ENCODE data around the gene SMIM24.

The SMIM24 gene

DNA sequence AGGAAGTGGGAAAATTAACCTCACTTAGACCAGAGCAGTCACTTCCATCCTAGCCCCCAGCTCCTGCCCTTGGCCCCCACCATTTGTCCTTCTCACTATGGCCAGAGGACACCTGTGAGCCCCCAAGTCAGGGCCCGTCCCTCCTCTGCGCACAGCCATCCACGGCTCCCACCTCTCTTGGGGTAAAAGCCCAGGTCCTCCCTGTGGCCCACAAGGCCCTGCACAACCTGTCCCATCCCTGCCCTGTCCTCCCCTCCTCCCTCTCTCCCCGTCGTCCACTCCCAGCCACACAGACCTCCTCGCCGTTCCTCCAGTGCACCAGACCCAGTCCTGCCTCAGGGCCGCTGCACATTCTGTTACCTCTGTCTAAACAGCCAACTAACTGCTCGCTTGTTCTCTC, 53.9 kb downstream of the SMIM24 start:
- no peak for DNase-seq

Measured in effector CD8-positive, alpha-beta T cell (primary cell).